Effector memory CD8-positive, alpha-beta T cell (primary cell): ENCODE measurements around the gene GPC5.
"Not testable (repeated sequence)": the region's sequence is repeated elsewhere in the genome, so short reads cannot be mapped to it uniquely, and the experiment has no call there.

Experiments
- ATAC-seq: fragments of 150-1000 bp; cut with Tn5 transposase; replicated peaks from 2 replicates; pipeline ENCODE4 v1.10.0; 2021; ENCODE audit warnings: mild to moderate bottlenecking, moderate library complexity
- DNase-seq, 3 experiments: peaks; one replicate each; pipeline ENCODE4 v3.0.0; 2021
- H3K27ac Mint-ChIP-seq, 2 donors: one replicate each; pipeline ENCODE4 v1.8.0; 2022; ENCODE audit warnings: mild to moderate bottlenecking in 2 of 2, mixed read lengths in 2 of 2, moderate library complexity in 2 of 2
- H3K27me3 Mint-ChIP-seq, 2 donors: one replicate each; pipeline ENCODE4 v1.8.0; 2022; ENCODE audit warnings: mixed read lengths in 2 of 2
- H3K36me3 Mint-ChIP-seq: one replicate; pipeline ENCODE4 v1.8.0; 2022; ENCODE audit warnings: mild to moderate bottlenecking, moderate library complexity, mixed read lengths; ENCODE audit not compliant: insufficient read depth
- H3K4me1 Mint-ChIP-seq, 2 donors: one replicate each; pipeline ENCODE4 v1.8.0; 2022; ENCODE audit warnings: low read depth in 2 of 2, mixed read lengths in 2 of 2
- H3K4me3 Mint-ChIP-seq, 2 donors: one replicate each; pipeline ENCODE4 v1.8.0; 2022; ENCODE audit warnings: mild to moderate bottlenecking in 2 of 2, mixed read lengths in 2 of 2, moderate library complexity in 2 of 2
- H3K9me3 Mint-ChIP-seq, 2 donors: one replicate each; pipeline ENCODE4 v1.8.0; 2022; ENCODE audit warnings: mixed read lengths in 2 of 2

Gene GPC5

GRCh38 chr13:91767651-91768050, 369.2 kb downstream of the GPC5 start:
- Mint-ChIP-seq H3K36me3 (no peaks in the 10 kb centered on the region), H3K27ac (no peak overlapping the region), H3K4me3 (no peak overlapping the region), H3K27me3 (no peaks in the 10 kb centered on the region), H3K9me3 (peaks cover 11 to 13% of the 10 kb centered on the region in 2 donors), H3K4me1 (no peaks in the 10 kb centered on the region)
- ATAC-seq (no peak), DNase-seq (no peak)

GRCh38 chr13:91768746-91769145, 370.3 kb downstream of the GPC5 start:
- Mint-ChIP-seq H3K36me3 (no peaks in the 10 kb centered on the region), H3K27me3 (no peaks in the 10 kb centered on the region), H3K4me1 (no peaks in the 10 kb centered on the region), H3K9me3 (peaks cover 11 to 13% of the 10 kb centered on the region in 2 donors), H3K27ac (no peak overlapping the region), H3K4me3 (no peak overlapping the region)
- ATAC-seq (no peak), DNase-seq (no peak)

GRCh38 chr13:91771229-91771628, 372.8 kb downstream of the GPC5 start:
- ATAC-seq (no peak), DNase-seq (no peak)
- Mint-ChIP-seq H3K27me3 (no peaks in the 10 kb centered on the region), H3K4me1 (no peaks in the 10 kb centered on the region), H3K9me3 (peaks cover 0 to 2% of the 10 kb centered on the region in 2 donors), H3K36me3 (no peaks in the 10 kb centered on the region), H3K4me3 (no peak overlapping the region), H3K27ac (no peak overlapping the region)

GRCh38 chr13:91773591-91774227, 375.3 kb downstream of the GPC5 start:
- H3K4me3 Mint-ChIP-seq = no peak overlapping the region
- no peak overlapping the region for H3K27ac Mint-ChIP-seq
- peaks cover 0 to 4% of the 10 kb centered on the region in 2 donors for H3K9me3 Mint-ChIP-seq
- ATAC-seq (no peak), DNase-seq (no peak)
- no peaks in the 10 kb centered on the region for H3K27me3 Mint-ChIP-seq
- no peaks in the 10 kb centered on the region for H3K36me3 Mint-ChIP-seq
- H3K4me1 Mint-ChIP-seq = no peaks in the 10 kb centered on the region

- ATAC-seq (no peak), DNase-seq (no peak)
- Mint-ChIP-seq H3K4me3 (no peak overlapping the region), H3K36me3 (no peaks in the 10 kb centered on the region), H3K9me3 (peaks cover 0 to 4% of the 10 kb centered on the region in 2 donors), H3K27me3 (no peaks in the 10 kb centered on the region), H3K27ac (no peak overlapping the region), H3K4me1 (no peaks in the 10 kb centered on the region)
Measured at GRCh38 chr13:91774397-91774796, 376.0 kb downstream of the GPC5 start.

- ATAC-seq = no peak
- Mint-ChIP-seq H3K4me3 (no peak overlapping the region), H3K36me3 (no peaks in the 10 kb centered on the region), H3K27ac (no peak overlapping the region), H3K4me1 (no peaks in the 10 kb centered on the region), H3K9me3 (peaks cover 0 to 2% of the 10 kb centered on the region in 2 donors), H3K27me3 (no peaks in the 10 kb centered on the region)
- no peak for DNase-seq
Measured at GRCh38 chr13:91776611-91777193, 378.3 kb downstream of the GPC5 start.

- H3K27me3 Mint-ChIP-seq = no peaks in the 10 kb centered on the region
- H3K4me3 Mint-ChIP-seq = no peak overlapping the region
- no peak overlapping the region for H3K27ac Mint-ChIP-seq
- no peaks in the 10 kb centered on the region for H3K4me1 Mint-ChIP-seq
- no peaks in the 10 kb centered on the region for H3K36me3 Mint-ChIP-seq
- peaks cover 0 to 2% of the 10 kb centered on the region in 2 donors for H3K9me3 Mint-ChIP-seq
- DNase-seq (no peak), ATAC-seq (no peak)
Measured at GRCh38 chr13:91778123-91778522, 379.7 kb downstream of the GPC5 start.

- not testable (repeated sequence) for H3K9me3 Mint-ChIP-seq, DNase-seq, H3K27ac Mint-ChIP-seq, H3K4me3 Mint-ChIP-seq, H3K4me1 Mint-ChIP-seq, H3K36me3 Mint-ChIP-seq, ATAC-seq, H3K27me3 Mint-ChIP-seq
Measured at GRCh38 chr13:91781982-91782691, 383.7 kb downstream of the GPC5 start.

GRCh38 chr13:91785431-91786119, 387.2 kb downstream of the GPC5 start:
- H3K27ac Mint-ChIP-seq = no peak overlapping the region
- H3K4me3 Mint-ChIP-seq = no peak overlapping the region
- H3K4me1 Mint-ChIP-seq = no peaks in the 10 kb centered on the region
- peaks cover 0 to 9% of the 10 kb centered on the region in 2 donors for H3K9me3 Mint-ChIP-seq
- DNase-seq = no peak
- no peaks in the 10 kb centered on the region for H3K27me3 Mint-ChIP-seq
- no peaks in the 10 kb centered on the region for H3K36me3 Mint-ChIP-seq
- ATAC-seq = no peak

- no peak overlapping the region for H3K27ac Mint-ChIP-seq
- peaks cover 8 to 9% of the 10 kb centered on the region in 2 donors for H3K9me3 Mint-ChIP-seq
- ATAC-seq (no peak), DNase-seq (no peak)
- H3K4me3 Mint-ChIP-seq = no peak overlapping the region
- no peaks in the 10 kb centered on the region for H3K27me3 Mint-ChIP-seq
- no peaks in the 10 kb centered on the region for H3K4me1 Mint-ChIP-seq
- no peaks in the 10 kb centered on the region for H3K36me3 Mint-ChIP-seq
Measured at GRCh38 chr13:91792054-91792453, 393.6 kb downstream of the GPC5 start.

- no peaks in the 10 kb centered on the region for H3K36me3 Mint-ChIP-seq
- H3K27me3 Mint-ChIP-seq = no peaks in the 10 kb centered on the region
- peaks cover 6 to 17% of the 10 kb centered on the region in 2 donors for H3K9me3 Mint-ChIP-seq
- no peak overlapping the region for H3K27ac Mint-ChIP-seq
- H3K4me1 Mint-ChIP-seq = no peaks in the 10 kb centered on the region
- ATAC-seq = no peak
- no peak for DNase-seq
- H3K4me3 Mint-ChIP-seq = no peak overlapping the region
Measured at GRCh38 chr13:91797567-91797966, 399.1 kb downstream of the GPC5 start.

GRCh38 chr13:91798338-91798737, 399.9 kb downstream of the GPC5 start:
- not testable (repeated sequence) for H3K27ac Mint-ChIP-seq, H3K4me1 Mint-ChIP-seq, H3K36me3 Mint-ChIP-seq, H3K4me3 Mint-ChIP-seq, DNase-seq, ATAC-seq, H3K27me3 Mint-ChIP-seq
- H3K9me3 Mint-ChIP-seq = peaks cover 6 to 17% of the 10 kb centered on the region in 2 donors

GRCh38 chr13:91801772-91802171, 403.4 kb downstream of the GPC5 start:
- H3K27me3 Mint-ChIP-seq, H3K4me3 Mint-ChIP-seq, H3K4me1 Mint-ChIP-seq, H3K9me3 Mint-ChIP-seq, H3K27ac Mint-ChIP-seq, ATAC-seq, DNase-seq, H3K36me3 Mint-ChIP-seq: not testable (repeated sequence)
